Stimulated activated CD4-positive, alpha-beta T cell treated with anti-CD3 and anti-CD28 coated beads, Interleukin-12 subunit alpha, Interleukin-12 subunit beta, amount 100 ng/mL, for 4 hours (primary cell): Measurements from ENCODE around the gene TEX51.

Experiments
- DNase-seq: peaks from one replicate; pipeline ENCODE4 v3.0.0-alpha.2; 2020

The TEX51 gene

GRCh38 chr2:126879348-126880298 is 19.1 kb upstream of the TEX51 start:
- no peak for DNase-seq

GRCh38 chr2:126880324-126880723 is 18.4 kb upstream of the TEX51 start:
- no peak for DNase-seq

GRCh38 chr2:126880817-126881216 is 17.9 kb upstream of the TEX51 start:
- no peak for DNase-seq

- no peak for DNase-seq
These were observed 17.1 kb upstream of the TEX51 start for GRCh38 chr2:126881591-126881990.

GRCh38 chr2:126882181-126882580 is 16.5 kb upstream of the TEX51 start:
- no peak for DNase-seq

GRCh38 chr2:126882736-126883665 is 15.7 kb upstream of the TEX51 start:
- DNase-seq = no peak

GRCh38 chr2:126883666-126884040 is 15.0 kb upstream of the TEX51 start:
- no peak for DNase-seq

- no peak for DNase-seq
These were observed 13.6 kb upstream of the TEX51 start for GRCh38 chr2:126884861-126885750.

- DNase-seq = no peak
These were observed 12.9 kb upstream of the TEX51 start for GRCh38 chr2:126885751-126886210.

- DNase-seq = peak; percentile 39
These were observed 12.3 kb upstream of the TEX51 start for GRCh38 chr2:126886211-126886915.

- no peak for DNase-seq
These were observed 11.8 kb upstream of the TEX51 start for GRCh38 chr2:126886916-126887280.

- no peak for DNase-seq
These were observed 11.2 kb upstream of the TEX51 start for GRCh38 chr2:126887506-126887905.

- no peak for DNase-seq
These were observed 10.6 kb upstream of the TEX51 start for GRCh38 chr2:126888046-126888445.

GRCh38 chr2:126889071-126889470 is 9.6 kb upstream of the TEX51 start:
- DNase-seq = no peak

- no peak for DNase-seq
These were observed 9.1 kb upstream of the TEX51 start for GRCh38 chr2:126889496-126890135.

- DNase-seq = no peak
These were observed 8.6 kb upstream of the TEX51 start for GRCh38 chr2:126890136-126890510.

- no peak for DNase-seq
These were observed 7.9 kb upstream of the TEX51 start for GRCh38 chr2:126890551-126891450.

- DNase-seq = no peak
These were observed 6.8 kb upstream of the TEX51 start for GRCh38 chr2:126891681-126892500.

- no peak for DNase-seq
These were observed 5.5 kb upstream of the TEX51 start for GRCh38 chr2:126893153-126893552.
